ENCODE results near the gene ADAMTS17.

ADAMTS17 gene

GRCh38 chr15:100034191-100034590 is 307.6 kb downstream of the ADAMTS17 start:
- in situ Hi-C loops (cut with HindIII; ENCODE audit: low pct_ligation_motif_present, low pct_unique_long_range_greater_than_20kb, low sequenced_read_pairs) = no loop called here
- no peak for DNase-seq

GRCh38 chr15:100033140-100033857 is 308.5 kb downstream of the ADAMTS17 start:
- in situ Hi-C loops (cut with HindIII; ENCODE audit: low pct_ligation_motif_present, low pct_unique_long_range_greater_than_20kb, low sequenced_read_pairs) = no loop called here
- DNase-seq = no peak

- no peak for DNase-seq
- in situ Hi-C loops (cut with HindIII; ENCODE audit: low pct_ligation_motif_present, low pct_unique_long_range_greater_than_20kb, low sequenced_read_pairs) = no loop called here
Observed at GRCh38 chr15:100032358-100033085, 309.3 kb downstream of the ADAMTS17 start.

- DNase-seq = no peak
- in situ Hi-C loops (cut with HindIII; ENCODE audit: low pct_ligation_motif_present, low pct_unique_long_range_greater_than_20kb, low sequenced_read_pairs) = no loop called here
Observed at GRCh38 chr15:100031665-100032357, 310.0 kb downstream of the ADAMTS17 start.

- DNase-seq = no peak
- in situ Hi-C loops (cut with HindIII; ENCODE audit: low pct_ligation_motif_present, low pct_unique_long_range_greater_than_20kb, low sequenced_read_pairs) = no loop called here
Observed at GRCh38 chr15:100030586-100031229, 311.1 kb downstream of the ADAMTS17 start.

GRCh38 chr15:100029868-100030479 is 311.8 kb downstream of the ADAMTS17 start:
- no peak for DNase-seq
- in situ Hi-C loops (cut with HindIII; ENCODE audit: low pct_ligation_motif_present, low pct_unique_long_range_greater_than_20kb, low sequenced_read_pairs) = no loop called here

GRCh38 chr15:100029045-100029444 is 312.7 kb downstream of the ADAMTS17 start:
- DNase-seq = no peak
- in situ Hi-C loops (cut with HindIII; ENCODE audit: low pct_ligation_motif_present, low pct_unique_long_range_greater_than_20kb, low sequenced_read_pairs) = no loop called here

GRCh38 chr15:100026041-100026440 is 315.7 kb downstream of the ADAMTS17 start:
- in situ Hi-C loops (cut with HindIII; ENCODE audit: low pct_ligation_motif_present, low pct_unique_long_range_greater_than_20kb, low sequenced_read_pairs) = no loop called here
- DNase-seq = no peak

GRCh38 chr15:100022806-100023205 is 319.0 kb downstream of the ADAMTS17 start:
- no peak for DNase-seq
- in situ Hi-C loops (cut with HindIII; ENCODE audit: low pct_ligation_motif_present, low pct_unique_long_range_greater_than_20kb, low sequenced_read_pairs) = no loop called here

GRCh38 chr15:100022391-100022790 is 319.4 kb downstream of the ADAMTS17 start:
- no peak for DNase-seq
- in situ Hi-C loops (cut with HindIII; ENCODE audit: low pct_ligation_motif_present, low pct_unique_long_range_greater_than_20kb, low sequenced_read_pairs) = no loop called here

- in situ Hi-C loops (cut with HindIII; ENCODE audit: low pct_ligation_motif_present, low pct_unique_long_range_greater_than_20kb, low sequenced_read_pairs) = no loop called here
Observed at GRCh38 chr15:100021653-100022052, 320.1 kb downstream of the ADAMTS17 start.

GRCh38 chr15:100020614-100021013 is 321.2 kb downstream of the ADAMTS17 start:
- no peak for DNase-seq
- in situ Hi-C loops (cut with HindIII; ENCODE audit: low pct_ligation_motif_present, low pct_unique_long_range_greater_than_20kb, low sequenced_read_pairs) = no loop called here

More at GRCh38 chr15:100021653-100022052, 320.1 kb downstream of the ADAMTS17 start:
- DNase-seq = no peak

GRCh38 chr15:100020189-100020588 is 321.6 kb downstream of the ADAMTS17 start:
- DNase-seq = no peak
- in situ Hi-C loops (cut with HindIII; ENCODE audit: low pct_ligation_motif_present, low pct_unique_long_range_greater_than_20kb, low sequenced_read_pairs) = no loop called here

- in situ Hi-C loops (cut with HindIII; ENCODE audit: low pct_ligation_motif_present, low pct_unique_long_range_greater_than_20kb, low sequenced_read_pairs) = no loop called here
- no peak for DNase-seq
Observed at GRCh38 chr15:100019601-100020000, 322.2 kb downstream of the ADAMTS17 start.

- DNase-seq = no peak
- in situ Hi-C loops (cut with HindIII; ENCODE audit: low pct_ligation_motif_present, low pct_unique_long_range_greater_than_20kb, low sequenced_read_pairs) = no loop called here
Observed at GRCh38 chr15:100018191-100018590, 323.6 kb downstream of the ADAMTS17 start.

- in situ Hi-C loops (cut with HindIII; ENCODE audit: low pct_ligation_motif_present, low pct_unique_long_range_greater_than_20kb, low sequenced_read_pairs) = no loop called here
Observed at GRCh38 chr15:100017140-100017539, 324.6 kb downstream of the ADAMTS17 start.

GRCh38 chr15:100016632-100017031 is 325.1 kb downstream of the ADAMTS17 start:
- DNase-seq = no peak
- in situ Hi-C loops (cut with HindIII; ENCODE audit: low pct_ligation_motif_present, low pct_unique_long_range_greater_than_20kb, low sequenced_read_pairs) = no loop called here

More at GRCh38 chr15:100017140-100017539, 324.6 kb downstream of the ADAMTS17 start:
- DNase-seq = no peak

- in situ Hi-C loops (cut with HindIII; ENCODE audit: low pct_ligation_motif_present, low pct_unique_long_range_greater_than_20kb, low sequenced_read_pairs) = no loop called here
- no peak for DNase-seq
Observed at GRCh38 chr15:100011235-100011634, 330.5 kb downstream of the ADAMTS17 start.
